Upper lobe of right lung (tissue), 1 donor: Measurements from ENCODE around the gene ZEB2. TPM values are rescaled to one million over a fixed set of nuclear protein-coding genes. Genes with fewer than 3 reads are reported as not detected.
"Not testable (repeated sequence)": the region's sequence is repeated elsewhere in the genome, so short reads cannot be mapped to it uniquely, and the experiment has no call there.

Experiments
- ATAC-seq: fragments of 200-7000 bp; cut with Tn5 transposase; one replicate; pipeline ENCODE4 v1.9.1; 2020; ENCODE audit warnings: mild to moderate bottlenecking, moderate library complexity
- DNase-seq: peaks from one replicate; pipeline ENCODE4 v3.0.0-alpha.2; 2020
- H3K27ac ChIP-seq: fragments of 200-600 bp; one replicate; pipeline ENCODE4 v1.8.0; 2022
- H3K27me3 ChIP-seq: fragments of 200-600 bp; one replicate; pipeline ENCODE4 v1.8.0; 2022; ENCODE audit warnings: mild to moderate bottlenecking
- H3K36me3 ChIP-seq: fragments of 200-600 bp; one replicate; pipeline ENCODE4 v1.8.0; 2022
- H3K4me1 ChIP-seq: fragments of 200-600 bp; one replicate; pipeline ENCODE4 v1.8.0; 2022
- H3K4me3 ChIP-seq: fragments of 200-600 bp; one replicate; pipeline ENCODE4 v1.8.0; 2022; ENCODE audit warnings: mild to moderate bottlenecking
- H3K9me3 ChIP-seq: fragments of 200-600 bp; one replicate; pipeline ENCODE4 v1.8.0; 2022
- intact Hi-C: fragments of 100-400 bp; cut with DNase I; formaldehyde crosslinking; loops from one replicate; pipeline ENCODE4 v1.11.0; 2022
- total RNA-seq: library from RNA; stranded (reverse); fragmentation: NEBNext Ultra II Directional; extraction: Animal tissue kit (Norgen Biotek cat#: 25700); gene quantifications from one replicate; pipeline ENCODE4 v1.2.1, GENCODE V29; 2021
- TF ChIP-seq, protein P1 (sequence below): fragments of 200-600 bp; IDR thresholded peaks from one replicate; pipeline ENCODE4 v1.8.0; 2022; ENCODE audit warnings: antibody characterized with exemption
- donor health status: DM: no; HTN: yes; CAD: no; lungs with severe emphysema.

Gene ZEB2
- total RNA-seq, 1 donor from 2014 or later = 178 TPM

DNA sequence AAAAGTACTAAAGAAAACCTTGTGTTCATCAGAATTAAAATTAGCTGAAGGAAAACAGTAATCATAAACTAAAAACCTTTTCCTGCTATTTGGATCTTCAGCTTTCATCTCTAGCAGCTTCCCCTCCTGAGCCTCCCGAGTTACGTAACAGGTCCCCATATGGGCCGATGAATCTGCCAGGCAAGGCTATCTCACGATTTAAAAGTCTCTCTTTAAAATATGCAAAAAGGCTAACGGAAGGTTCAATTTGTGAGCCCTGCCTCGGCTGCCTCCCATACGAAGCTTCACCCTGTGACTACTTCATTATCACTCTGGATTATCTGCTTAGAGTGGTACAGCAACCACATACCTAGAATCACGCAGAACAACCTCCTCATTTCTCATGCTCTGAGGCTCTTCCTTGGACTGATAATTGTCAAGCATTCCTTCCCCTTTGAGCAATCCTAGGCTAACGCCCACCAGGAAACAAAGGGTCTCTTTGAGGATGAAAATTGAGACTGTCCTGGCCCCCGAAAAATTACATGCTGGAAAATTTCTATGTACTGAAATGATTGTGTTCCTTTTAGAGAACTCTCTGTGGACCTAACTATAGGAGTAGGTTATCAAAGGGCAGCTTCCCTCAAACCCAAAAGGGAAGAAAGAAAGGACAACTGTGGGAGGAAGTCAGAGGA is 147.4 kb downstream of the ZEB2 start:
- Histone ChIP-seq H3K9me3 (no peaks in the 10 kb centered on the region), H3K27me3 (no peaks in the 10 kb centered on the region), H3K4me3 (no peak overlapping the region), H3K4me1 (peaks cover 20% of the 10 kb centered on the region), H3K27ac (peak overlapping the region; percentile 15), H3K36me3 (no peaks in the 10 kb centered on the region)
- peak; percentile 54 for ATAC-seq
- intact Hi-C loops = no loop called here
- TF ChIP-seq, protein P1, sequence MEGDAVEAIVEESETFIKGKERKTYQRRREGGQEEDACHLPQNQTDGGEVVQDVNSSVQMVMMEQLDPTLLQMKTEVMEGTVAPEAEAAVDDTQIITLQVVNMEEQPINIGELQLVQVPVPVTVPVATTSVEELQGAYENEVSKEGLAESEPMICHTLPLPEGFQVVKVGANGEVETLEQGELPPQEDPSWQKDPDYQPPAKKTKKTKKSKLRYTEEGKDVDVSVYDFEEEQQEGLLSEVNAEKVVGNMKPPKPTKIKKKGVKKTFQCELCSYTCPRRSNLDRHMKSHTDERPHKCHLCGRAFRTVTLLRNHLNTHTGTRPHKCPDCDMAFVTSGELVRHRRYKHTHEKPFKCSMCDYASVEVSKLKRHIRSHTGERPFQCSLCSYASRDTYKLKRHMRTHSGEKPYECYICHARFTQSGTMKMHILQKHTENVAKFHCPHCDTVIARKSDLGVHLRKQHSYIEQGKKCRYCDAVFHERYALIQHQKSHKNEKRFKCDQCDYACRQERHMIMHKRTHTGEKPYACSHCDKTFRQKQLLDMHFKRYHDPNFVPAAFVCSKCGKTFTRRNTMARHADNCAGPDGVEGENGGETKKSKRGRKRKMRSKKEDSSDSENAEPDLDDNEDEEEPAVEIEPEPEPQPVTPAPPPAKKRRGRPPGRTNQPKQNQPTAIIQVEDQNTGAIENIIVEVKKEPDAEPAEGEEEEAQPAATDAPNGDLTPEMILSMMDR = no peak
- DNase-seq = no peak

GRCh38 chr2:144370937-144371584 is 148.9 kb downstream of the ZEB2 start:
- intact Hi-C loops = no loop called here
- Histone ChIP-seq H3K4me1 (peaks cover 20% of the 10 kb centered on the region), H3K27ac (no peak overlapping the region), H3K9me3 (no peaks in the 10 kb centered on the region), H3K4me3 (no peak overlapping the region), H3K27me3 (no peaks in the 10 kb centered on the region), H3K36me3 (no peaks in the 10 kb centered on the region)
- no peak for ATAC-seq
- no peak for DNase-seq
- TF ChIP-seq, protein P1 = no peak

DNA sequence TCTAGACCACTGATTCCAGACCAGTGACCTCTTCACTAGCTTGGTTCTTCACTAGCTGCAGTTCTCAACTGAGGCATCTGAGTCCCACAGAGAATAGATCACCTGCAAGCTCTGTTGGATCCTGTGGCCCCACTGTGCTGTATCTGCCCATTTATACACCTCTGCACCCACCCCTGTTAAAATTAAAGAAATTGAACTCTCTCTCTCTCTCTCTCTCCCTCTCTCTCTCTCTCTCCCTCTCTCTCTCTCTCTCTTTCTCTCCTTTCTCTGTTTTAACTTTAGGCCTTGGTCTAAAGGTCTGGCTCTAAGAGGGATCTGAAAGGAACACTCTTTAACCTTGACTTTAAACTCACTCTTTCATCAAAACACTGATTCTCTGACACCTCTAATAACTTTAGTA is 150.5 kb downstream of the ZEB2 start:
- no peak overlapping the region for H3K4me3 ChIP-seq
- TF ChIP-seq, protein P1 = no peak
- H3K27ac ChIP-seq = no peak overlapping the region
- no peak for ATAC-seq
- no peaks in the 10 kb centered on the region for H3K9me3 ChIP-seq
- DNase-seq = no peak
- no peaks in the 10 kb centered on the region for H3K27me3 ChIP-seq
- intact Hi-C loops = no loop called here
- H3K36me3 ChIP-seq = no peaks in the 10 kb centered on the region
- peaks cover 19% of the 10 kb centered on the region for H3K4me1 ChIP-seq

- ATAC-seq (no peak), DNase-seq (no peak)
- no peak overlapping the region for H3K27ac ChIP-seq
- H3K4me3 ChIP-seq = no peak overlapping the region
- no peaks in the 10 kb centered on the region for H3K9me3 ChIP-seq
- intact Hi-C loops = no loop called here
- TF ChIP-seq, protein P1 = no peak
- H3K36me3 ChIP-seq = no peaks in the 10 kb centered on the region
- H3K4me1 ChIP-seq = no peaks in the 10 kb centered on the region
- no peaks in the 10 kb centered on the region for H3K27me3 ChIP-seq
These were observed 153.0 kb downstream of the ZEB2 start for GRCh38 chr2:144366825-144367429.

DNA sequence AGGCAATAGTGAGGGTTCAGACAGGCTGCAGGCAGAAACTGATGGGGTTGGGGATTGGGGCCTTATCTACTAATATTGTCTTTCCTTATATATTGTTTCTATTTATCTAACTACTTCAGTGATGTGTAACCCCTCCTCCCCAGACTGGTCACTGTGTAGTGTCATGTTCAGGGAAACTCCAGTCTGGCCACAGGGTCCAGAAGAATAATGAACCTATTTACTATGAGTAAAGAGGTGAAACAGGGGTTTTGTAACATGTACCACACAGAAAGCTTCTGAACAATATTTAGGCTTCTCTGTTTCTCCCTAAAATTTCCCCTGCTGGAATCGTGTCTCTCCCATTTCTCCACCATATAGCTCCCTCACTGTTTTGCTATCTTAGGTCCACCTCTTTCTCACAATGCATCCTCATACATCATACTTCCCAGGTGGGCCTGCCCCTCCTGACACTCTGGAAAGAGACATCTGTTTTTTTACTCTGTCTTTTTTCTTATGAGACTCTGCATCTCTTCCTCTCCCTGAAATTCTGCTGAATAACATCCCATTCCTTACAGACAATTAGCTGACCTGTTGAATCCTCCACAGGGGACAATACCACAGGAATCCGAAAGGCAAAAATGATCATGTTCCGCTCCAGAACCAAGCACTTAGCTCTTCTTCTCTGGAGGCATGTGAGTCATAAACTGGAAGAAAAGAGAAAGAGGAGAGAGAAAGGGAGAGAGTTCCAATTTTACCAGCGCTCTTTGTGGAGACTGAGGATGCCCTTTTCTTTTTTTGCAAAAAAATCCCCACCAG is 154.8 kb downstream of the ZEB2 start:
- Histone ChIP-seq H3K36me3 (no peaks in the 10 kb centered on the region), H3K9me3 (no peaks in the 10 kb centered on the region), H3K4me3 (no peak overlapping the region), H3K4me1 (no peaks in the 10 kb centered on the region), H3K27me3 (no peaks in the 10 kb centered on the region), H3K27ac (no peak overlapping the region)
- TF ChIP-seq, protein P1 = no peak
- intact Hi-C loops = no loop called here
- DNase-seq (no peak), ATAC-seq (no peak)

DNA sequence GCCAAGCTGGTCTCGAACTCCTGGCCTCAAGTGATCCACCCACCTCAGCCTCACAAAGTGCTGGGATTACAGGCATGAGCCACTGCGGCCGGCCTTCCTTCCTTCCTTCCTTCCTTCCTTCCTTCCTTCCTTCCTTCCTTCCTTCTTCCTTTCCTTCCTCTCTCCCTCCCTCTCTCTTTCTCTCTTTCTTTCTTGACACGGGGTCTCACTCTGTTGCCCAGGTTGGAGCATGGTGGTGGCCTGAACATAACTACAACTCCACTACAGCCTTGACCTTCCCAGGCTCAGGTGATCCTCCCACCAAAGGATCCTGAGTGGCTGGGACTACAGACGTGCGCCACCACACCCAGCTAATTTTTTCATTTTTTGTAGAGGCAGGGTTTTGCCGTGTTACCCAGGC is 155.7 kb downstream of the ZEB2 start:
- H3K27me3 ChIP-seq, DNase-seq, H3K36me3 ChIP-seq, H3K9me3 ChIP-seq, H3K27ac ChIP-seq, H3K4me1 ChIP-seq, intact Hi-C loops, H3K4me3 ChIP-seq, ATAC-seq: not testable (repeated sequence)
